Measurements from ENCODE around the gene MOGAT3.

GRCh38 chr7:101198476-101198875 lies 2.4 kb downstream of the MOGAT3 start:
- TF ChIP-seq CTCF (optimal IDR thresholded peaks at IDR 0.05 in 1 of 3, IDR thresholded peaks at IDR 0.05 in 1 of 3, conservative IDR thresholded peaks at IDR 0.05 in 1 of 3; ENCODE audit: extremely low read depth in 1 of 3, insufficient read depth in 2 of 3, low read length in 3 of 3) = no peak
- TF ChIP-seq EZH2 (IDR thresholded peaks at IDR 0.05; ENCODE audit: low read length) = no peak

Data from keratinocyte (primary cell).